ENCODE results near the gene PIK3CD. TPM values are rescaled to one million over a fixed set of nuclear protein-coding genes. Genes with fewer than 3 reads are reported as not detected.

Gene PIK3CD
- total and polyA plus RNA-seq, 10 of the 15 experiments (the other 5 are each of a cell fraction or from before 2014, with no cell fraction given): 7.0 to 101 (median 51.1) TPM

- TF ChIP-seq, protein P1, sequence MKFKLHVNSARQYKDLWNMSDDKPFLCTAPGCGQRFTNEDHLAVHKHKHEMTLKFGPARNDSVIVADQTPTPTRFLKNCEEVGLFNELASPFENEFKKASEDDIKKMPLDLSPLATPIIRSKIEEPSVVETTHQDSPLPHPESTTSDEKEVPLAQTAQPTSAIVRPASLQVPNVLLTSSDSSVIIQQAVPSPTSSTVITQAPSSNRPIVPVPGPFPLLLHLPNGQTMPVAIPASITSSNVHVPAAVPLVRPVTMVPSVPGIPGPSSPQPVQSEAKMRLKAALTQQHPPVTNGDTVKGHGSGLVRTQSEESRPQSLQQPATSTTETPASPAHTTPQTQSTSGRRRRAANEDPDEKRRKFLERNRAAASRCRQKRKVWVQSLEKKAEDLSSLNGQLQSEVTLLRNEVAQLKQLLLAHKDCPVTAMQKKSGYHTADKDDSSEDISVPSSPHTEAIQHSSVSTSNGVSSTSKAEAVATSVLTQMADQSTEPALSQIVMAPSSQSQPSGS (IDR thresholded peaks at IDR 0.05; ENCODE audit: low read length): no peak
- TF ChIP-seq HDAC2 (IDR thresholded peaks at IDR 0.05) (no peak), NFYB (IDR thresholded peaks at IDR 0.05; ENCODE audit: insufficient read depth, low read depth, low read length) (no peak), KDM1A (IDR thresholded peaks at IDR 0.05; ENCODE audit: borderline replicate concordance) (no peak), BRCA1 (IDR thresholded peaks at IDR 0.05; ENCODE audit: low read depth, low read length) (no peak), ETV6 (conservative IDR thresholded peaks at IDR 0.05 in 1 of 2, IDR thresholded peaks at IDR 0.05 in 1 of 2; ENCODE audit: borderline replicate concordance in 1 of 2, low read depth in 1 of 2) (no peak), SRF (IDR thresholded peaks at IDR 0.05; ENCODE audit: low read depth in 2 of 2, low read length in 2 of 2) (no peak)
- TF ChIP-seq, protein P2, sequence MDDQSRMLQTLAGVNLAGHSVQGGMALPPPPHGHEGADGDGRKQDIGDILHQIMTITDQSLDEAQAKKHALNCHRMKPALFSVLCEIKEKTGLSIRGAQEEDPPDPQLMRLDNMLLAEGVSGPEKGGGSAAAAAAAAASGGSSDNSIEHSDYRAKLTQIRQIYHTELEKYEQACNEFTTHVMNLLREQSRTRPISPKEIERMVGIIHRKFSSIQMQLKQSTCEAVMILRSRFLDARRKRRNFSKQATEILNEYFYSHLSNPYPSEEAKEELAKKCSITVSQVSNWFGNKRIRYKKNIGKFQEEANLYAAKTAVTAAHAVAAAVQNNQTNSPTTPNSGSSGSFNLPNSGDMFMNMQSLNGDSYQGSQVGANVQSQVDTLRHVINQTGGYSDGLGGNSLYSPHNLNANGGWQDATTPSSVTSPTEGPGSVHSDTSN (IDR thresholded peaks at IDR 0.05; ENCODE audit: insufficient replicate concordance, low read depth, low read length): no peak
Measured at GRCh38 chr1:9628541-9629444, 22.7 kb upstream of the PIK3CD start (continued).
